NCI-H2227 (cell line): ENCODE data around the gene ZNF22.

Experiments used
- DNase-seq: peaks from one replicate; lab custom pipeline; 2025; ENCODE audit not compliant: unreplicated experiment; lab: John Stamatoyannopoulos, UW

Gene ZNF22

GRCh38 chr10:44975431-44976331, 25.0 kb upstream of the ZNF22 start:
- DNase-seq, result no peak

- no peak for DNase-seq
These were observed 24.1 kb upstream of the ZNF22 start for GRCh38 chr10:44976352-44977198.

GRCh38 chr10:44977287-44978212, 23.2 kb upstream of the ZNF22 start:
- DNase-seq, result no peak

- no peak for DNase-seq
These were observed 22.5 kb upstream of the ZNF22 start for GRCh38 chr10:44978213-44978569.

GRCh38 chr10:44978570-44979280, 22.0 kb upstream of the ZNF22 start, which contains the start of gene DEPP1:
DEPP1 (minus strand) TSS chr10:44978809; CDS start chr10:44978030, 779 bp downstream.
- DNase-seq, result peak; percentile 93

- DNase-seq, result no peak
These were observed 21.2 kb upstream of the ZNF22 start for GRCh38 chr10:44979281-44980191.

- no peak for DNase-seq
These were observed 20.2 kb upstream of the ZNF22 start for GRCh38 chr10:44980309-44981171.

- DNase-seq, result no peak
These were observed 19.3 kb upstream of the ZNF22 start for GRCh38 chr10:44981172-44982113.

GRCh38 chr10:44982114-44982460, 18.6 kb upstream of the ZNF22 start:
- DNase-seq, result no peak

- no peak for DNase-seq
These were observed 18.2 kb upstream of the ZNF22 start for GRCh38 chr10:44982496-44982895.

GRCh38 chr10:44983066-44983894, 17.4 kb upstream of the ZNF22 start:
- DNase-seq, result no peak

- DNase-seq, result no peak
These were observed 16.8 kb upstream of the ZNF22 start for GRCh38 chr10:44983895-44984278.

- no peak for DNase-seq
These were observed 16.0 kb upstream of the ZNF22 start for GRCh38 chr10:44984671-44985101.

GRCh38 chr10:44985175-44985681, 15.5 kb upstream of the ZNF22 start:
- DNase-seq, result no peak

GRCh38 chr10:44986179-44986578, 14.5 kb upstream of the ZNF22 start:
- no peak for DNase-seq

GRCh38 chr10:44986670-44987069, 14.1 kb upstream of the ZNF22 start:
- DNase-seq, result no peak
